Cortex of kidney (tissue), 1 donor: Measurements from ENCODE around the gene LRP1B.

Experiments used
- DNase-seq: peaks from one replicate; lab custom pipeline; 2025; lab: John Stamatoyannopoulos, UW

The LRP1B gene

DNA sequence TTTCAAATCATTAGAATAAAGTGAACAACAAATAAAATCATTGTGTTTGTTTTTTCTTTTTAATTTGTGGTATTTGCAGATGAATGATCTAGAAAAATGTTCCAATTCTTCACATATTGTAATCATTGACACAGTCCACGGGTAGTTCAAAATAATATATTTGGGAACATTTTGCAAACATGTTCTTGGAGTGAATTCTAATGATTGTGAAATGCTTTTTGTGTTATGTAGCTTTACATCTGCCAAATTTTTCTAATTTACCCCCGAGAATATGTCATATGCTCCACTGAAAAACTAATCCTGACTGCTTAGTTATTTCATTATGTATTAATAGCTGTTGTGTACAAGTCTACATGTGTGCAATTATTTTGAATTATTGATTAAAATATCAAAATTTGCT lies 1882.2 kb downstream of the LRP1B start:
- no peak for DNase-seq

DNA sequence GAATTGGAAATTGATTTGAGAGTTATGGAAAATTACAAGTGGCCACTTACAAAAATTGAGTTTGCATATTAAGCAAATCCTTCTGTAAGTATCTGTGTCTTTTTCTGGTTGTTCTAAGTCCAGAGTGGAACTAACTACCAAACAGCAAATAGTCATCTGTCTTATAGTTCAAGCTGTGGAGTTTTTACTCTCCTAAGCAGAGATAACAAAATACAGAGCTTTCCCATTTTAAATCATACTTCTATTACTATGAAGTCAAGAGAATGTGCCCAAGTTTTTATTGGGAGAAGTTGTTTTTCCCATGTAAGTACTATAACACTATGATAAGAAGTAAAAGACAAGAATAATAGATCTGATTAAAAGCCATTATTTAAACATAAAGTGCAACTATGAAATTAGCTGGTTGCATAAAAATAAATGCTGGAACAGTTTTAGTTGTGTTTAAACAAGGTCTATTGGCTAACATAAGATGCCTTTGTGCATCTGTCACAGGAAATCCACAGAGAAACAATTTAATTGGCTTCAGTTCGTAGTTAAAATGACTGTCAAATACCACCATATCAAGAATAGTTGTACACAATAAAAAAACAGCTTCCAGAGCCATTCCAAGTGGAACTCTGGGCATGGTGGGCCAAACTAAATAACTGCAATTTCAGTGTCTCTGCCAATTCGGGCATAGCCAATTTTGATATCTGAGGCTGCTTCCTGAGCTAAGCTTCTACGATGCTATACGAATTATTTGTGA lies 1883.2 kb downstream of the LRP1B start:
- DNase-seq, result no peak

DNA sequence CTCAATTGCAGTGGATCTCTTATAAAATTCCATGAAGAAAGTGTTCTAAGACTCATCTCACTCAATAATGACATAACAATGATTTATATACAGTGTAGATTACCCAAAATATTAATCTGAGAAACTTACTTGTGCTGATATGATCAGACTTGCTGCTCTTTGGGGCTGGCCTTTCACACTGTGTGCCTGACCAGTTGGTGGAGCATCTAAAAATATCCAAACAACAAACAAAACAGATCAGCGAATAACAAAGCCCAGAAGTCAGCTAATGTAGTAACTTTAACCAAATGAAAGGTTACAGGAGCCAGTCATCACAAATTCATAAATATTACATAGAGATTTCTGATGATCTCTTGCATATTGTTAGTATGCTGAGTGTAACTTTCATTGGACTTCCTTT lies 1883.9 kb downstream of the LRP1B start:
- no peak for DNase-seq

DNA sequence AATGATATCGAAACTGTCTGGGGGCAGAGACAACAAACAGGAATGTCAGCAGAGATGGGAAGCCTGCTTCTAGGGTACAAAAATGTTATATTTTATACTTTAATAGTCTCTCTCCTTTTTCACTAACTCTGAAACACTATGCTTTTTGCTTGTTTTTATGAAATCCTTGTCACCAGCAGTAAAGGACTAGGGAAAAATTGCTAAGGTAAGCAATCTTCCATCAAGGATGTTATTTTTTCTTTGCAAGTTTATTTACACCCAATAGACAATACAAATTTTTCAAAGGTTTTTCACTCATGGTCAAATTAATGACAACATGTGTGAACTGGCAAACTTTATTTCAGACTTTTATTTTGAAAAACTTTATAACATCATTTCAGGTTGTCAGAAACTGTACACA lies 1884.8 kb downstream of the LRP1B start:
- DNase-seq, result no peak

DNA sequence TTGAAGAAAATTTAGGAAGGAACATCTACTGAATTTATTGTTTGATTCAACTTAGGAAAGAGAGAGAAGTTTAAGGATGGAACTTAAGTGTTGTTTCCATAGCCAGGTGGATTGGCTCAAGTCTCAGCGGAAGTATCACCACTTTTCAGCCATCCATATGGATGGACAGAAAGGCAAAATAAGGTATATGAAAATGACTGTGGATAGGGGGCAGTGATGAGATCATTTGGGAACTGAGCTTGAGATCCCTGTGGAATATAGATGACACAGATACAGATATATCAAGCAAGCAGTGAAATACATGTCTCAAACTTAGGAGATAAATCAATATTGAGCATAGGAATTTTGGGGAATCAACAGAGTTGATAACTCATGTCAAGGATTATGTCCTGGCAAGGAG lies 1887.9 kb downstream of the LRP1B start:
- DNase-seq, result no peak

DNA sequence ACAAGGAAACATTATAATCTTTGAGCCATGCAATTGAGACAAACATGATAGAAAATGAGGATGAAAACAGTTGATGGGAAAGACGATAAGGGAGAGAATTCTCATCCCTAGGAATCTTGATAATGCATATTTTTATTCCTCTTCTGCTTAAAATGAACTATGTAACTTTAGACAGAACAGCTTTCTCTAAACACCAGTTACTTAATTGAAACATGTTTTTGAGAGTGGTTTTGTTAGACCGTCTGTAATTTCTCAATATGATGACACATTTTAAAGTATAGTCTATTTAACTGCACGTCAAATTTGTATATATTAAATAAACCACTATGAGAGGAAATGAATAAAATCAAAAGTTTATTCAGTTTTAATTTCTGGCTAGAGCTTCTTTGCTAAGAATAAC lies 1896.7 kb downstream of the LRP1B start:
- DNase-seq, result no peak

DNA sequence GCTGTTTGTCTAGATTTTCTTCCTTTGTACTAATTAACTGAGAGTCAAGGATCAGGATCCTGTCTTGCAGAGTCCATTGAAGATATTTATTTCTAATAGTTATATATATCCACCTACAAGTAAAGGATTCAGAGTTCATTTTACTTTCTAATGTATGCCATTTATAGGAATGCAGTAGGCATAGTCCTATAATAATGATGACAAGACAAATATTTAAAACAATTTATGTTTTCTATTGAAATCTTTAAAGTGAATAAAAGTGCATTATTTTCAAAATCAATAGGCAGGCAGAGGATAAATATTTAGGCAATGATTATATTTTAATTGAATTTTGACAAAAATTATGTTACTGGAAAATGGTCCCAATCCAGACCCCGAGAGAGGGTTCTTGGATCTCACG lies 1919.9 kb downstream of the LRP1B start:
- no peak for DNase-seq

DNA sequence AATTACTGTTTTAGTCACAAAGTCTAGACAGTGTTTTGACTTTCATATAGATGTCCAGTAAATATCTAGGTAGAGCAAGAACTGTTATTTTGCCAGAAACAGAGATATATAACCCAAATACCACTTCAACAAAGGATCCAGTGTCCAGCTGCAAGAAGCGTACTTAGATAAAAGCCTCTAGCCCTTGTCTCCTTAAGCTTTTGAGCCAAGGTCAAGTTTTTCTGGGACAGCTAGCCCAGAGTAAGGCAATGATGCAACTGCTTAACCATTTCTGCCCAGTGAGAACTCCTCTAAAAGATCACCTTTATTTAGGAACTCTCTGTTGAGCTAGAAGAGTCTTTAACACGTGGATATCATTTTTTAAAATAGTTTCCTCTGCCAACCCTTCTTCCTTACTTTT lies 1925.7 kb downstream of the LRP1B start:
- DNase-seq, result no peak

DNA sequence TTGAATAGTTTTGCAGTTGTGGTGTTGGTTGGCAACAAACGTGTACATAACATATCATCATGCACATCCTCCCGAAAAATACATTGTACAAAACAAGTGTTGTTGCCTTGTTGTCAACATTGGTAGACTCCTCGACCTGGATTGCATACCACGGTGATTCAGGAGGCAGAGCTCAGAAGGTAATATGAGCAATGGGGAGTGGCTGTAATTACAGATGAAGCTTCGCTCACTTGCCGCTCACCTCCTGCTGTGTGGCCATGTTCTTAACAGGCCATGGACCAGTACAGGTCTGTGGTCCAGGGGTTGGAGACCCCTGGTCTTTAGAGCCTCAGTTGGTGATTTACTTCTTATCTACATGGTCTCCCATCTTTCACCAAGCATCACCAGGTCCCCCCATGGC lies 1927.5 kb downstream of the LRP1B start:
- no peak for DNase-seq

DNA sequence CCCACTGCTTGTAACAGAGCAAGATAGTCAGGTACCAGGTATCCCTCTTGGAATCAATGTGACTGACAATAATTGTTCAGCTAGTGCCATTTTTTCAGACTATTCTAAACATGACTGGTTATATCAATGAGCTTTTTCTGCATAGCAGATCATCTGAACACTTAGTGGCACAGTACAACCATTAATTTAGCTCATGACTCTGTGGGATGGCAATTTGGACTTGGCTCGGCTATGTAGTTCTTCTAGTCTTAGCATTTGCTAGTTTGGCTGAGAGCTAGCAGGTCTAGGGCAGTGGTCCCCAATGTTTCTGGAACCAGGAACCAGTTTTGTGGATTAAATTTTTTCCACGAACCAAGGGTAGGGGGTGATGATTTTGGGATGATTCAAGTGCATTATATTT lies 1929.2 kb downstream of the LRP1B start:
- no peak for DNase-seq

DNA sequence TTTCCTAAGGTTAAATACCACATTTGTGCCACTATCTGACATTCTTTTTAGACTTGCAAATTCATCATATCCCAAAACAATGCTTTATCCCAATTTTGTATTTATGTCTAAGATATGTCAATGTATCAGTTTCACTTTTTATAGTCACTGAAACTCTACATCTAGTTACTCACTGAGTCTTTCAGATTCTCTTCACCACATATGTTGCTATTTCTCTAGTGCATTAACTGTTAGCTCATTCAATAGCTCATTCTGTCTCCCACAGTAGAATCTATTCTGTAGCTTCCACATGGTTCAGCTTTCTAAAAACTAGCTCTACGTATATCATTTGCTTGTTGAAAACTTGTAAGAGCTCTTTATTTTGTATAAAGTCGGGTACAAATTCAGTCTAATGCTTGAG lies 1930.1 kb downstream of the LRP1B start:
- DNase-seq, result no peak

DNA sequence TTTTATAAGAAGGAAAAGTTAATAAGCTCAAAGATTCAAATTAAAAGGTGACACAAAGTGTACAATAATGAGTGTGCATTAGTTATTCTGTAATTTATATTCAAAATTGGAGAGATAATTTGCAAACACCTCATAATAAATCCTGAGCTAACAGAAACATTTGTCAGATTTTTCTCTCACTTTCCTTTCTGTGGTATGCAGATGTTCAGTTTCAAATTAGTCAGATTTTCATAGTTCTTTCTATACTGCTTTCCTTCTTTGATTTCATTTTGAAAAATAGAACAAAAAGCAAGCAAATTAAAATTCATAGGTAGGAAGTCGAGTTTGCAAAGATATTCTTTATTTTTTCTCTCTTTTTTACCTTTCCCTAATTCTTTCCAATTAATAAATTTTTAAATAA lies 1930.5 kb downstream of the LRP1B start:
- no peak for DNase-seq

DNA sequence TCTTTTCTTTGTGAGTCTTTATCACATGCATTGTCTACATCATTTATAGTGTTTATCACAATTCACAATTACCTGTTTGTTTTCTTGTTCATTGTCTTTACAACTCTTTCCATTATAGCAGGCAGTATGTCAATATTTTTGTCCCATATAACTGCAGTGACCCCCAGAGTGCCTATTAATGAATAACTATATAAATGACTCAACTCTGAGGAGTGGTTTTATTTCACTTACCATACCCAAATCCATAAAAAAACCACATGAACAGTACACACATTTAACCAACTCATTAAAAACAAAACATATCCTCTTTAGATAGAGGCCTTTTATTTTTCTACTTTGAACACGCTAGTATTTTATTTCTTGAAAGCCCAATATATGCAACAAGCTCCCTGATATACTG lies 1931.5 kb downstream of the LRP1B start:
- no peak for DNase-seq

DNA sequence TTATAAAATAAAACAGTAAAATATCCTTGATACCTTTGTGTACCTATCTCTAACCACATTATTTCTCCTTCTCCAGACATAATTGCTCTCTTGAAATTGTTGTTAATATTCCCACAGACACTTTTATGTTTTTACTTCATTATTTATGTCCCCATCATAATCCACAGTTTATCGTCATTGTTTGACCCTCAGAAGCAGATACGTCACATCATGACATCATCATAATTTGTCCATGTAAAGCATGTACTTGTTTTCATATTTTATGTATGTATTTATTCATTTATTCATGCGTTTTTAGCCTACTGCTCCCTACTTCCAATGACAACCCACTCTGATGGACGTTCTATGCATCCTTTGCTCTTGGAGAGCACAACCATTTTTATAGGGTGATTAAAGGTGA lies 1943.7 kb downstream of the LRP1B start:
- DNase-seq, result no peak

DNA sequence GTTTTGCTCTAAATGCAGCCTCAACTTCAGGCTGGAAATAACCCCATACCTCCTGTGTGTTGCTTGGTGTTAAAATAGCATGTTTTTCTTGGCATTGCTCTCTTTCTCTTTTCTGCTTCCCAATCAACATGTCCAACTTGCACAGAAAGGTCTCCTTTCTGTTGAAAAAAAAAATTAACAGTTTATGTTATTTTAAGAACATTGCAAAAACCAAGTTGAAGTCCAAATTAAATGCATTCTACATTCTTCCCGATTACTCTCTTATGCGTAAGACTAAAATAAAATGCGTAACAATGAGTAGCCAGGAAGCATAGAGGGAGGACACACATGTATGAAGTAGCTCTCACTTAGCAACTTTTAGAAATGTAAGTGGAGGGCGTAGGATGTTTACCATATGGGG lies 1944.5 kb downstream of the LRP1B start:
- DNase-seq, result no peak

DNA sequence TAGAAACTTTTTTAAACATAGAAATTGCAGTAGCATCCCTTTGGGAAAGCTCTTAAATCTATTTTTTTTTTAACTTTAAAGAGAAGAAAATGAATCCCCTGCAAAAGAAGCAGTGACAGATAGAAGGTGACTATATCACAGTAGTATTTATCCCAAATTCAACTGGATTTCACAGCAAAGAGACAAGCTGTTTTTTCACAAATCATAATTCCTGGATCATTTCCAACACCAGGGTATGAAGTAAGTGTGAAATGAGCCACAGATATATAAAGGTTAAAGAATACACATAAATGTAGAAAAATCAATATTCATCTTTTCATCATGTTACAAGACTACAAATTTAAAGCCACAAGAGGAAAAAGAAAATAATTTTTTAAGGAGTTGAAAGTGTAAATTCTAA lies 1945.7 kb downstream of the LRP1B start:
- DNase-seq, result no peak

DNA sequence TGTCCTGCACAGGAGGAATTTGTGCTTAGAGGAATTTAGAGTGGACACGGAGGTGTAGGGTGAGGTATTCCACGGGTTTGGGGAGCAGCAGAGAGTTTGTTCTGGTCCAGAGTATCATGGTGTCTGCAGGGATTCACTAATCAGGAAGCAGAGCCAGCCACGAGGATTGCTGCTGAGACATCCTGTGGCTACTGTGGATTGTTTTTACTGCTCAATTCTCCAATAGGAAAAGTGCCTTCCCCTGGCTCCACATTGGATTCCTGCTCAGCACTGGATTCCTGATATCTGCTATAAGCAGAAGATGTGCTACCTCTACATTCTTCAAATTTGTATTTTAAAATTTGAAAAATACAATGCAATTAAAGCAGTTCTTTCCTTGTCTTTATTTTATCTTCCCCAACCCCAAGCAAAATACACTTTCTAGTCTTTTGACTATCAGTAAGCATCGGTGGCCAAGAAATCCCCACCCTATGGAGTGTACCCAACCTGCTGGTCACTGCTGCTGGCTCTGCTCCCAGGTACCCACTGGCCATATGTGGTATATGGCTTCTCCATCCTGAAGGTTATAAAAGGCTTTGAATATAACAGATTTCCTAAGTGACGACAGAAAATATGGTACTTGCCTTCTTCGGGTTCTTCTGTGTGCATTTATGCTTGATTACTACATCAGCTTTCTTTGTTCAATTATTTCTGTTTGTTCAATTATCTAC lies 1947.6 kb downstream of the LRP1B start:
- DNase-seq, result no peak
